Measurements from ENCODE around the gene CCL25. TPM values are rescaled to one million over a fixed set of nuclear protein-coding genes. Genes with fewer than 3 reads are reported as not detected.

The CCL25 gene
- total and polyA plus RNA-seq, 9 of the 15 experiments (the other 6 are each of a cell fraction or from before 2014, with no cell fraction given): 0.15 TPM; not detected in 8

DNA sequence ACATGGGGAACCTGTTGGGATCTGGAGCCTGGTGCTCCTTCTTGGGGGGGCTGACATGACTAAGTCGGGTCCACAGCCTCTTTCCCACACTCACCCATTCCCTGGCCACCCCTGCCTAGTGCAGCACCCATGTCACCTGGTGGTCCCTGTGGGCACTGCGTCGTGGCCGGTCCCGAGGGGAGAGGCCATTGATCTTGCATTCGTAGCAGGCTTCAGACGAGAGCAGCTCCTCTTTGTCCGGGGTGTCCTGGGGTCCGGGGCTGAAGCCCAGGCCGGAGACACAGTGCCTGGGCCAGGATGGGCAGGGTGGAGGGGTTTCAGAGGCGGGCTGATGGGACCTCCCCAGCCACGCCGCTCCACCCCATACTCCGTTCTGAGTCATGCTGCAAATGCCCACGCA is 19.4 kb downstream of the CCL25 start (continued):
- TF ChIP-seq, protein P1, sequence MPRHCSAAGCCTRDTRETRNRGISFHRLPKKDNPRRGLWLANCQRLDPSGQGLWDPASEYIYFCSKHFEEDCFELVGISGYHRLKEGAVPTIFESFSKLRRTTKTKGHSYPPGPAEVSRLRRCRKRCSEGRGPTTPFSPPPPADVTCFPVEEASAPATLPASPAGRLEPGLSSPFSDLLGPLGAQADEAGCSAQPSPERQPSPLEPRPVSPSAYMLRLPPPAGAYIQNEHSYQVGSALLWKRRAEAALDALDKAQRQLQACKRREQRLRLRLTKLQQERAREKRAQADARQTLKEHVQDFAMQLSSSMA (CRISPR knock-in tag; IDR thresholded peaks at IDR 0.05): no peak
- TF ChIP-seq ZNF507 (tag; conservative IDR thresholded peaks at IDR 0.05): no peak
- TF ChIP-seq PPARD (CRISPR knock-in tag; IDR thresholded peaks at IDR 0.05): no peak

DNA sequence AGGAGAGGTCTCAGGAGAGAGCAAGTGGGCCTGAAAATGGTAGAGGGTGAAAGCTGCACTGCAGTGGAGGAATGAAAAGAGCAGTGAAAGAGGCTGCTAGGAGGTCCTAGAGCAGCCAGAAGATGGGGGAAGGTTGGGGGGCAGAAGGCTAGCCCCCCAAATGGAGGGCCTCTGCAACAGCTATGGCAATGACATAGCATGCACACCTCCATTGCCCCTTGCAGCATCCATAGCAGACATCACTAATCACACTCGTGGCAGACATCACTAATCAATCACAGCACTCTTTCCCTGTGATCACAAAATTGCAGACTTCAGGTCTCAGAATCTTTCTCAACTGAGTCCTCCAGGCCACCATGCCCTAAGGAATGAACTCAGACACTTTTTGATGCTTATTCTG is 21.9 kb downstream of the CCL25 start:
- H3K79me2 ChIP-seq (ENCODE audit: control insufficient read depth, insufficient read depth, low read length): no peaks in the 10 kb centered on the region
- no peak for ATAC-seq
- BruUV-seq (replicated peaks): no TSS peak
- ChIA-PET CTCF (ENCODE audit: low intra/inter-chr PET ratio) (no interaction called here), POLR2A (no interaction called here)
- peaks cover 0 to 12% of the 10 kb centered on the region in 2 experiments; a peak in 1 of 5 replicates for H3K4me1 ChIP-seq (replicated peaks in 1 of 2; ENCODE audit: control insufficient read depth in 2 of 2, insufficient read depth in 2 of 2, low read length in 2 of 2)
- WGBS (ENCODE audit: insufficient coverage, low coverage, missing lambda C conversion rate): 0% methylated on average over 1 of the region's 1 CpG
- intact Hi-C loops (cut with micrococcal nuclease): no loop called here
- peak in 1 of 4 experiments; percentile 30 for DNase-seq (ENCODE audit: extremely low read depth in 1 of 4, low spot score in 3 of 4)
- H3K36me3 ChIP-seq (ENCODE audit: control insufficient read depth, insufficient read depth, low read length): no peaks in the 10 kb centered on the region
- H3K27me3 ChIP-seq (ENCODE audit: control insufficient read depth in 2 of 2, insufficient read depth in 2 of 2, low read length in 2 of 2): no peaks in the 10 kb centered on the region
- in situ Hi-C loops (cut with MboI): no loop called here
- no peaks in the 10 kb centered on the region for H4K20me1 ChIP-seq (replicated peaks; ENCODE audit: control insufficient read depth, insufficient read depth, low read length)
- H2AFZ ChIP-seq (ENCODE audit: low read depth, low read length): no peak overlapping the region
- no peak overlapping the region for H3K4me2 ChIP-seq (ENCODE audit: insufficient read depth, low read length)
- H3K9me3 ChIP-seq (replicated peaks; ENCODE audit: control insufficient read depth, insufficient read depth, low read depth, low read length): peaks cover 12% of the 10 kb centered on the region; the same call in 1 of the 2 replicates
- H3K4me3 ChIP-seq: no peak overlapping the region
- peak; percentile 46 for FAIRE-seq
- no peaks in the 10 kb centered on the region for H3K9me1 ChIP-seq (ENCODE audit: control insufficient read depth, insufficient read depth, low read length)
- H3K27ac ChIP-seq (ENCODE audit: extremely low read depth, low read depth, low read length): no peak overlapping the region
- H3K9ac ChIP-seq (ENCODE audit: insufficient read depth in 1 of 2, low read depth in 2 of 2, low read length in 2 of 2): no peak overlapping the region
- TF ChIP-seq NCOA4 (IDR thresholded peaks at IDR 0.05; ENCODE audit: partially characterized antibody): peak; percentile 66
- peak; percentile 99 for TF ChIP-seq ZBTB17 (CRISPR knock-in tag; IDR thresholded peaks at IDR 0.05)
- TF ChIP-seq, protein P2, sequence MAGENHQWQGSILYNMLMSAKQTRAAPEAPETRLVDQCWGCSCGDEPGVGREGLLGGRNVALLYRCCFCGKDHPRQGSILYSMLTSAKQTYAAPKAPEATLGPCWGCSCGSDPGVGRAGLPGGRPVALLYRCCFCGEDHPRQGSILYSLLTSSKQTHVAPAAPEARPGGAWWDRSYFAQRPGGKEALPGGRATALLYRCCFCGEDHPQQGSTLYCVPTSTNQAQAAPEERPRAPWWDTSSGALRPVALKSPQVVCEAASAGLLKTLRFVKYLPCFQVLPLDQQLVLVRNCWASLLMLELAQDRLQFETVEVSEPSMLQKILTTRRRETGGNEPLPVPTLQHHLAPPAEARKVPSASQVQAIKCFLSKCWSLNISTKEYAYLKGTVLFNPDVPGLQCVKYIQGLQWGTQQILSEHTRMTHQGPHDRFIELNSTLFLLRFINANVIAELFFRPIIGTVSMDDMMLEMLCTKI (IDR thresholded peaks at IDR 0.05; ENCODE audit: partially characterized antibody): no peak
- TF ChIP-seq, protein P3, sequence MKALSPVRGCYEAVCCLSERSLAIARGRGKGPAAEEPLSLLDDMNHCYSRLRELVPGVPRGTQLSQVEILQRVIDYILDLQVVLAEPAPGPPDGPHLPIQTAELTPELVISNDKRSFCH (CRISPR knock-in tag; IDR thresholded peaks at IDR 0.05): no peak
- TF ChIP-seq, protein P3 (tag; IDR thresholded peaks at IDR 0.05): 0 out of 2 replicates have a peak, but pooled peaks have one; percentile 50
- TF ChIP-seq, protein P4, sequence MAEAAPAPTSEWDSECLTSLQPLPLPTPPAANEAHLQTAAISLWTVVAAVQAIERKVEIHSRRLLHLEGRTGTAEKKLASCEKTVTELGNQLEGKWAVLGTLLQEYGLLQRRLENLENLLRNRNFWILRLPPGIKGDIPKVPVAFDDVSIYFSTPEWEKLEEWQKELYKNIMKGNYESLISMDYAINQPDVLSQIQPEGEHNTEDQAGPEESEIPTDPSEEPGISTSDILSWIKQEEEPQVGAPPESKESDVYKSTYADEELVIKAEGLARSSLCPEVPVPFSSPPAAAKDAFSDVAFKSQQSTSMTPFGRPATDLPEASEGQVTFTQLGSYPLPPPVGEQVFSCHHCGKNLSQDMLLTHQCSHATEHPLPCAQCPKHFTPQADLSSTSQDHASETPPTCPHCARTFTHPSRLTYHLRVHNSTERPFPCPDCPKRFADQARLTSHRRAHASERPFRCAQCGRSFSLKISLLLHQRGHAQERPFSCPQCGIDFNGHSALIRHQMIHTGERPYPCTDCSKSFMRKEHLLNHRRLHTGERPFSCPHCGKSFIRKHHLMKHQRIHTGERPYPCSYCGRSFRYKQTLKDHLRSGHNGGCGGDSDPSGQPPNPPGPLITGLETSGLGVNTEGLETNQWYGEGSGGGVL (CRISPR knock-in tag; IDR thresholded peaks at IDR 0.05): no peak
- no peak for TF ChIP-seq MTA3 (IDR thresholded peaks at IDR 0.05; ENCODE audit: borderline replicate concordance)
- peak; percentile 45; the same call in 1 of the 2 replicates for TF ChIP-seq ZEB2 (IDR thresholded peaks at IDR 0.05)
- no peak for TF ChIP-seq ZC3H8 (IDR thresholded peaks at IDR 0.05)
- TF ChIP-seq RFX5 (IDR thresholded peaks at IDR 0.05; ENCODE audit: low read depth, low read length): no peak
- TF ChIP-seq ZNF589 (CRISPR knock-in tag; IDR thresholded peaks at IDR 0.05; ENCODE audit: low read depth): no peak
- TF ChIP-seq L3MBTL2 (IDR thresholded peaks at IDR 0.05): peak; percentile 43; the same call in 1 of the 2 replicates
- TF ChIP-seq BCOR (IDR thresholded peaks at IDR 0.05): peak; percentile 44; the same call in 1 of the 2 replicates
